ENCODE measurements around the gene TDRD9. TPM values are rescaled to one million over a fixed set of nuclear protein-coding genes. Genes with fewer than 3 reads are reported as not detected.

TDRD9 gene
- total RNA-seq = 0.29 and 2.7 TPM in 2 replicates

GRCh38 chr14:103928011-103928890, at the start of gene TDRD9:
TDRD9 (plus strand) TSS chr14:103928456; CDS start chr14:103928510, 54 bp downstream.
- TF ChIP-seq CTCF (conservative IDR thresholded peaks at IDR 0.05; ENCODE audit: low read depth, low read length) = no peak
- H3K4me3 ChIP-seq (ENCODE audit: low read depth, low read length) = peak within 1 kb of the TSS; percentile 47
- no peak for DNase-seq (ENCODE audit: low read depth)

- TF ChIP-seq CTCF (conservative IDR thresholded peaks at IDR 0.05; ENCODE audit: low read depth, low read length) = no peak
- no peak for DNase-seq (ENCODE audit: low read depth)
- peak overlapping the region; percentile 49 for H3K4me3 ChIP-seq (ENCODE audit: low read depth, low read length)
Measured at GRCh38 chr14:103879118-103879569, 49.1 kb upstream of the TDRD9 start.

GRCh38 chr14:103879570-103880347, 48.5 kb upstream of the TDRD9 start:
- no peak for TF ChIP-seq CTCF (conservative IDR thresholded peaks at IDR 0.05; ENCODE audit: low read depth, low read length)
- H3K4me3 ChIP-seq (ENCODE audit: low read depth, low read length) = peak overlapping the region; percentile 49

GRCh38 chr14:103880348-103881267, 47.6 kb upstream of the TDRD9 start:
- H3K4me3 ChIP-seq (ENCODE audit: low read depth, low read length) = peak overlapping the region; percentile 49
- DNase-seq (ENCODE audit: low read depth) = no peak
- no peak for TF ChIP-seq CTCF (conservative IDR thresholded peaks at IDR 0.05; ENCODE audit: low read depth, low read length)

More at GRCh38 chr14:103879570-103880347, 48.5 kb upstream of the TDRD9 start:
- DNase-seq (ENCODE audit: low read depth) = no peak

GRCh38 chr14:103881268-103882201, 46.7 kb upstream of the TDRD9 start:
- DNase-seq (ENCODE audit: low read depth) = no peak
- H3K4me3 ChIP-seq (ENCODE audit: low read depth, low read length) = no peak overlapping the region
- no peak for TF ChIP-seq CTCF (conservative IDR thresholded peaks at IDR 0.05; ENCODE audit: low read depth, low read length)
